ENCODE data around the gene NRSN1.
"Not testable (repeated sequence)": the region's sequence is repeated elsewhere in the genome, so short reads cannot be mapped to it uniquely, and the experiment has no call there.

NRSN1 gene

GRCh38 chr6:24139639-24140038 lies 13.6 kb downstream of the NRSN1 start:
- in situ Hi-C loops (cut with HindIII; ENCODE audit: low sequenced_read_pairs): no loop called here

- in situ Hi-C loops (cut with HindIII; ENCODE audit: low sequenced_read_pairs): no loop called here
Observed at GRCh38 chr6:24140591-24140990, 14.6 kb downstream of the NRSN1 start.

GRCh38 chr6:24142733-24143132 lies 16.7 kb downstream of the NRSN1 start:
- in situ Hi-C loops (cut with HindIII; ENCODE audit: low sequenced_read_pairs): not testable (repeated sequence)

- in situ Hi-C loops (cut with HindIII; ENCODE audit: low sequenced_read_pairs): no loop called here
Observed at GRCh38 chr6:24145690-24146131, 19.7 kb downstream of the NRSN1 start.

GRCh38 chr6:24146871-24147270 lies 20.9 kb downstream of the NRSN1 start:
- in situ Hi-C loops (cut with HindIII; ENCODE audit: low sequenced_read_pairs): no loop called here

GRCh38 chr6:24147511-24148153 lies 21.6 kb downstream of the NRSN1 start:
- in situ Hi-C loops (cut with HindIII; ENCODE audit: low sequenced_read_pairs): no loop called here

- in situ Hi-C loops (cut with HindIII; ENCODE audit: low sequenced_read_pairs): no loop called here
Observed at GRCh38 chr6:24148154-24148570, 22.1 kb downstream of the NRSN1 start.

- in situ Hi-C loops (cut with HindIII; ENCODE audit: low sequenced_read_pairs): no loop called here
Observed at GRCh38 chr6:24148684-24149083, 22.7 kb downstream of the NRSN1 start.

GRCh38 chr6:24149296-24149695 lies 23.3 kb downstream of the NRSN1 start:
- in situ Hi-C loops (cut with HindIII; ENCODE audit: low sequenced_read_pairs): no loop called here

GRCh38 chr6:24149836-24150235 lies 23.8 kb downstream of the NRSN1 start:
- in situ Hi-C loops (cut with HindIII; ENCODE audit: low sequenced_read_pairs): no loop called here

GRCh38 chr6:24152014-24152413 lies 26.0 kb downstream of the NRSN1 start:
- in situ Hi-C loops (cut with HindIII; ENCODE audit: low sequenced_read_pairs): no loop called here

GRCh38 chr6:24154121-24154520 lies 28.1 kb downstream of the NRSN1 start:
- in situ Hi-C loops (cut with HindIII; ENCODE audit: low sequenced_read_pairs): no loop called here

GRCh38 chr6:24157886-24158285 lies 31.9 kb downstream of the NRSN1 start:
- in situ Hi-C loops (cut with HindIII; ENCODE audit: low sequenced_read_pairs): no loop called here

GRCh38 chr6:24183584-24183983 lies 57.6 kb downstream of the NRSN1 start:
- in situ Hi-C loops (cut with HindIII; ENCODE audit: low sequenced_read_pairs): no loop called here

- in situ Hi-C loops (cut with HindIII; ENCODE audit: low sequenced_read_pairs): no loop called here
Observed at GRCh38 chr6:24186349-24186748, 60.3 kb downstream of the NRSN1 start.

- in situ Hi-C loops (cut with HindIII; ENCODE audit: low sequenced_read_pairs): no loop called here
Observed at GRCh38 chr6:24187965-24188577, 62.1 kb downstream of the NRSN1 start.

- in situ Hi-C loops (cut with HindIII; ENCODE audit: low sequenced_read_pairs): no loop called here
Observed at GRCh38 chr6:24188578-24189080, 62.6 kb downstream of the NRSN1 start.

GRCh38 chr6:24191346-24191745 lies 65.3 kb downstream of the NRSN1 start:
- in situ Hi-C loops (cut with HindIII; ENCODE audit: low sequenced_read_pairs): no loop called here

GRCh38 chr6:24193364-24193763 lies 67.3 kb downstream of the NRSN1 start:
- in situ Hi-C loops (cut with HindIII; ENCODE audit: low sequenced_read_pairs): no loop called here

GRCh38 chr6:24194978-24195700 lies 69.1 kb downstream of the NRSN1 start:
- in situ Hi-C loops (cut with HindIII; ENCODE audit: low sequenced_read_pairs): no loop called here

GRCh38 chr6:24195836-24196597 lies 70.0 kb downstream of the NRSN1 start:
- in situ Hi-C loops (cut with HindIII; ENCODE audit: low sequenced_read_pairs): no loop called here

Data from DLD1 (cell line).